T1000 (cell line): ENCODE data around the gene RNU7-1.

Experiments used
- DNase-seq: peaks from one replicate; lab custom pipeline; 2025; ENCODE audit warnings: mixed read lengths; lab: John Stamatoyannopoulos, UW

Gene RNU7-1

DNA sequence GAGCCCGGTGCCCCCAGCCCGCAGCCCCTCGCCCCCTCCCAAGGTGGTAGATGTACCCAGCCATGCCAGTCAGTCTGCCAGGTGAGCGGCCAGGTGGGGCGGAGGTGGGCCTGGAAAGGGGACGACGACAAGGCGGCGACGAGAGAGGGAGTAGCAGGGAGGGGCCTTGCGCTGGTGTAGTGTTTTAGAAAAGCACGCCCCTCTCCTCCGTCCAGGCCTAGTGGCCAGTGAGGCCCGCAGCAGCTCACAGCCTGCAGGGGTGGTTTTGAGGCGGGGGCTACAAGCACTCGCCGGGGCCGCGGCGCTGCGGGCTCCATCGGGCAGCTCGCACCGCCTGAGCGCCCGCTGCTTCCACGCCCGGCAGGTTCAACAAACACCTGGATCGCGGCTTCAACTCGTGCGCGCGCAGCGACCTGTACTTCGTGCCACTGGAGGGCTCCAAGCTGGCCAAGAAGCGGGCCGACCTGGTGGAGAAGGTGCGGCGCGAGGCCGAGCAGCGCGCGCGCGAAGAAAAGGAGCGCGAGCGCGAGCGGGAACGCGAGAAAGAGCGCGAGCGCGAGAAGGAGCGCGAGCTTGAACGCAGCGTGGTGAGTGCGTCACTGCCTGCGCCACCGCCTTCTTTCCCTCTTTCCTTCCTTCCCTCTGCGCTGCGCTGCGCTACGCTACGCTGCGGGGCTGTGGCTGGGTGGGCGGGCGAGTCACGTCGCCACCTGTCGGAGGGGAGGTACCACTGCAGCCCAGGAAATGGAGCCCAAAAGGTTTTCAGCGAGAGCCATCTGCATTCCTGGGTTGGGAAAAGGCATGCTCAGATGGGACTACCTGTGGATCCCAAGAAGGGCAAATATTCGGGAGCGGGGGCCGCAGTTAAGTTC is 5.9 kb upstream of the RNU7-1 start:
- peak; percentile 71 for DNase-seq

DNA sequence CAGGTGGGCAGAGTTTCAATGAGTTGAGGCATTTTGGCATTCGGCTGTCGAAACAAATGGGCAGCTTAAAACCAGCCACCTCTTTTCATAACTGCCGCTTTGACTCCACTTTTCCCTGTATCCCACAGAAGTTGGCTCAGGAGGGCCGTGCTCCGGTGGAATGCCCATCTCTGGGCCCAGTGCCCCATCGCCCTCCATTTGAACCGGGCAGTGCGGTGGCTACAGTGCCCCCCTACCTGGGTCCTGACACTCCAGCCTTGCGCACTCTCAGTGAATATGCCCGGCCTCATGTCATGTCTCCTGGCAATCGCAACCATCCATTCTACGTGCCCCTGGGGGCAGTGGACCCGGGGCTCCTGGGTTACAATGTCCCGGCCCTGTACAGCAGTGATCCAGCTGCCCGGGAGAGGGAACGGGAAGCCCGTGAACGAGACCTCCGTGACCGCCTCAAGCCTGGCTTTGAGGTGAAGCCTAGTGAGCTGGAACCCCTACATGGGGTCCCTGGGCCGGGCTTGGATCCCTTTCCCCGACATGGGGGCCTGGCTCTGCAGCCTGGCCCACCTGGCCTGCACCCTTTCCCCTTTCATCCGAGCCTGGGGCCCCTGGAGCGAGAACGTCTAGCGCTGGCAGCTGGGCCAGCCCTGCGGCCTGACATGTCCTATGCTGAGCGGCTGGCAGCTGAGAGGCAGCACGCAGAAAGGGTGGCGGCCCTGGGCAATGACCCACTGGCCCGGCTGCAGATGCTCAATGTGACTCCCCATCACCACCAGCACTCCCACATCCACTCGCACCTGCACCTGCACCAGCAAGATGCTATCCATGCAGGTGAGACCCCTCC is 5.0 kb upstream of the RNU7-1 start:
- DNase-seq: no peak

GRCh38 chr12:6939191-6939540 is 4.5 kb upstream of the RNU7-1 start:
- no peak for DNase-seq

DNA sequence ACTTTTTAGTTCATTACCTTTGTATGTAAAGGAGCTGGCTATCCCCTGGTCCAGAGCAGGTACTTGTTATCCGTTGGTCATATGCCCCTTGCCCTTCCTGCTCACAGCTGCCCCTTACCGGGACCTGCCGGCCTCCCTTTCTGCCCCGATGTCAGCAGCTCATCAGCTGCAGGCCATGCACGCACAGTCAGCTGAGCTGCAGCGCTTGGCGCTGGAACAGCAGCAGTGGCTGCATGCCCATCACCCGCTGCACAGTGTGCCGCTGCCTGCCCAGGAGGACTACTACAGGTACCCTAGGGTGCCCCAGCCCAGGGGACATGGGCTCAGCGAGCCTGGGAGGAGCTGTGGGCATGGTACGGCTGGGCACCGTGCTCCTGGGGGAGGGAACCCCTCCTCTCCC is 2.3 kb upstream of the RNU7-1 start:
- no peak for DNase-seq

DNA sequence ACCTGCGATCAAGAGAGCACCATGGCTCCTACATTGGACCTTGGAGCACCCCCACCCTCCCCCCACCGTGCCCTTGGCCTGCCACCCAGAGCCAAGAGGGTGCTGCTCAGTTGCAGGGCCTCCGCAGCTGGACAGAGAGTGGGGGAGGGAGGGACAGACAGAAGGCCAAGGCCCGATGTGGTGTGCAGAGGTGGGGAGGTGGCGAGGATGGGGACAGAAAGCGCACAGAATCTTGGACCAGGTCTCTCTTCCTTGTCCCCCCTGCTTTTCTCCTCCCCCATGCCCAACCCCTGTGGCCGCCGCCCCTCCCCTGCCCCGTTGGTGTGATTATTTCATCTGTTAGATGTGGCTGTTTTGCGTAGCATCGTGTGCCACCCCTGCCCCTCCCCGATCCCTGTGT is 1.8 kb upstream of the RNU7-1 start:
- DNase-seq: no peak

DNA sequence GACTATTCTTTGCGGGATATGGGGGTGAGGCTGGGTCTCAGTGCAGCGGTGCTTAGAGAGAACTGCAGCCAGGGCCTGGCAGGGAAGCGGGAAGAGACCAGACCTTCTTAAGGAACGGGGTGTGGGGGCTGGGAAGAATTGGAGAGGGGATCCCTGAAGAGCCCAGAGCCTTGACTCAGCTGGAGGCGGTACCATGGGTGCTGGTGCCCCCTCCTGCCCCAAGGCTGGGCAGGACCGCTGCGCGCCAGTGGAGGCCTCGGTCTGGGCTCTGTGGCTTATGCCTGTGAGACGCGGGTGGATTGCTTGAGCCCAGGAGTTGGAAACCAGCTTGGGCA is 1.3 kb upstream of the RNU7-1 start:
- no peak for DNase-seq

DNA sequence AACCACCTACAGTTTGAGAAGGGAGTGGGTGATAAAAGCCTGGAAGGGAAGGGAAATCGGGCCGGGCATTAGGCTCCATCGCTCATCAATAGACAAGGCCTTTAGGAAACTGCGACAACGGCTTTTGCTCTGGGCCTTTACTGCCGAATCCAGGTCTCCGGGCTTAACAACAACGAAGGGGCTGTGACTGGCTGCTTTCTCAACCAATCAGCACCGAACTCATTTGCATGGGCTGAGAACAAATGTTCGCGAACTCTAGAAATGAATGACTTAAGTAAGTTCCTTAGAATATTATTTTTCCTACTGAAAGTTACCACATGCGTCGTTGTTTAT is 261 bp upstream of the RNU7-1 start:
- DNase-seq: peak; percentile 43

DNA sequence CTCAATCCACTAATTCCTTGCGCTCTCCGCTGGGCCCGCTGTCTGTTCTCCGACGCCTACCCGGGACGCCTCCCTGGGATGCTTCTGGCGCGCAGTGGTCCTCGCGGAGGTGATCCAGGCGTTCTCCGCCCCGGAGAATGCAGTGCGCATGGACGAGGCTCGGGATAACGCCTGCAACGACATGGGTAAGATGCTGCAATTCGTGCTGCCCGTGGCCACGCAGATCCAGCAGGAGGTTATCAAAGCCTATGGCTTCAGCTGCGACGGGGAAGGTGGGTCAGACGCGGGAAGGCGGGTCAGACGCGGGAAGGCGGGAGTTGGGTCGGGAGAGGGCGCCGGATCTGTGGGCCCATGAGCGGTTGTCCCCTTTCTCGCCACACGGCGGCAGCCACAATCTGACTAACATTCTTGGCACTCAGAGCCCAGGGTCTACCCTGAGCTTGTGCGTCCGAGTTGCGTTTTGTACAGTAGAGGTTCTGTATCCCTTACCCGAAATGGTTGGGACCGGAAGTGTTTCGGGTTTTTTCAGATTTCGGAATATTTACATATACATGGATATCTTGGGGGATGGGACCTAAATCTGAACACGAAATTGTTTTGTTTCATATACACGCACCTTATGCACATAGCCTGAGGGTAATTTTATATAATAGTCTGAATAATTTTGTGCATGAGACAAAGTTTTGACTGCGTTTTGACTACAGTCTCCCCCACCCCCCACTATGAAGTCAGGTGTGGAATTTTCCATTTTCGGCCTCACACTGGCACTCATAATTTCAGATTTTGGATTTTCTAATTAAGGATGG is 968 bp downstream of the RNU7-1 start:
- DNase-seq: peak; percentile 89

- no peak for DNase-seq
Measured at GRCh38 chr12:6945613-6946012, 2.0 kb downstream of the RNU7-1 start.

DNA sequence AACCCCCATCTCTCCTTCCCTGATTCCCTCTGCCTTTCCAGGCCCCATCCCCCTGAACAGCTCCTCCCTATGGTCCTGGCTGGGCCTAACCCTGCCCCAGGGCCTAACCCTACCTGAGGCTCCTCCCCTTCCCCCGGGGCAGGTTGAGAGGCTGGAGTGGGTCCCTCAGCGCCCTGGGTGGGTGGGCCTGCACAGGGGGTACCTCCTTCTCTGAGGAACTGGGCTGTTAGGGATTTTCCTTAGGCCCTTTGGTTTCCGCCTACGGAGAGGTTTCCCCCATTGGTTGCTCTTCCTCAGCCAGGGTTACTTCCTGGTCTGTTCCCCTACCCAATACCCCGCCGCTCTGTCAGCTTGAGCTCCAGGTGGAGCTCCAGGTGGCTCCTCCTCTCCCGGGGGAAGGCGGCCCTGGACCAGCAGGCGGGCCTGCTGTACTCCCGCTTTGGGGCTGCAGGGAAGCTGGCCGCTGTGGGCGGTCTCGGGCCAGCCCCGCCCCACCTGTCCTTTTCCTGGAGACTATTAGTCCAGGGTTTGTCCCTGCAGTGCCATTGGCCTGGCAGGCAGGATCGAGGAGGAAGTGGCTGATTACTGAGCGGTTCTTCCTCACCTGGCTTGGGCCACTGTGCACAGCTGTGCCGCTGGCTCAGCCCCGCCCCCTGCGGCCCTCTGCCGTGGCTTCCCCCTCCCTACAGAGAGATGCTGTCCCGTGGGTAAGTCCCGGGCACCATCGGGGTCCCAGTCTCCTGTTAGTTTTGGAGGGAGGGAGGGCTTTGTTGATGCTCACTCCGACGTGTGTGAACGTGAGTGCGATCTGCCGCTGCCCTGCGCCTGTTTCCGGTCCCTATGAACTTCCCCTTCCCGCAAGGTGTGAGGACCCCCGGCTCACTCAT is 2.7 kb downstream of the RNU7-1 start:
- no peak for DNase-seq

- DNase-seq: no peak
Measured at GRCh38 chr12:6946920-6947374, 3.3 kb downstream of the RNU7-1 start.

GRCh38 chr12:6947615-6948014 is 4.0 kb downstream of the RNU7-1 start:
- no peak for DNase-seq

GRCh38 chr12:6948873-6949594 is 5.4 kb downstream of the RNU7-1 start:
- no peak for DNase-seq

DNA sequence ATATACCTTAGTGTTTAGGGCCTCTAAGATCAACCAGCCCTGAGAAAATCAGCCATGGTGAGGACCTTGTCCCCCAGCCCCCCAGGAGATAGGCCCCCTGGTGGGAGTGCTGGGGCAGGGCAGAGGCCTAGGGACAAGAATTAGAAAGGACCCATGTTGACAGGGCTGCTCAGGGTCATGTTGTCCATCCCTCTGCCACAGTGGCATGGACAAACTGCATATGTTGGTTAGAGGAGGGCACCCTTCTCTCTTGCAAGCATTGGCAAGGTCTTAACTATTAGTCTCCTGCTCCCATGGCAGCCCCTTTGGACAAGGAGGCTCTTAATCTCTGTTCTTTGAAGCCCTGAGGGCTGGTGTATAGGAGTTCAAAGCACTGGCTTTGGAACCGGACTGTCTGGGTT is 6.8 kb downstream of the RNU7-1 start:
- no peak for DNase-seq

DNA sequence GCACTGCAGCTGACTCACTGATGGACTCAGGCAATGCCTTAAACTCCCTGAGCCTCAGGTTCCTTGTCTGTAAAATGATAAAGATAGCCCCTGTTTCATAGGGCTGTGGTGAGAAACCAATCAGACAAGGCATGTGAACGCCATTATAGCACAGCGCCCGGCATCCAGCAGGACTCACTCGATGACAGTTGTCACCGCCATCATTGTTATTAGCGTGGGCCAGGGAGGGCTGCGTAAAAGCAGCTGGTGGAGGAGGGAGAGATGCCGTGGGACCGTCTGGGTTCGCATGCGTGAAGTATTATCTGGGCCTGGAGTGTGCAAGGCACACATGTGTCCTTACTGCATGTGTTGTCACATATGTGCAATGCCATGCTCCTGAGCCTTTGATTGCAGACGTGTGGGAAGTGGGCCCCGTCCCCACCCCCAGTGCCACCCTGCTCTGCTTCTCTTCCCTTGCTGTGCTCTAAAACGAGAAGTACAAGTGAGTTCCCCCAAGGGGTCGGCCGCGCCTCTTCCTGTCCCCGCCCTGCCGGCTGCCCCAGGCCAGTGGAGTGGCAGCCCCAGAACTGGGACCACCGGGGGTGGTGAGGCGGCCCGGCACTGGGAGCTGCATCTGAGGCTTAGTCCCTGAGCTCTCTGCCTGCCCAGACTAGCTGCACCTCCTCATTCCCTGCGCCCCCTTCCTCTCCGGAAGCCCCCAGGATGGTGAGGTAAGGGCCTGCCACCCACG is 7.4 kb downstream of the RNU7-1 start, which contains the start of gene PTPN6:
Gene PTPN6, plus strand, starts transcription at position 546 of the 730 bp plus-strand sequence. Its CDS starts 157 bp downstream, at position 703.
- no peak for DNase-seq

DNA sequence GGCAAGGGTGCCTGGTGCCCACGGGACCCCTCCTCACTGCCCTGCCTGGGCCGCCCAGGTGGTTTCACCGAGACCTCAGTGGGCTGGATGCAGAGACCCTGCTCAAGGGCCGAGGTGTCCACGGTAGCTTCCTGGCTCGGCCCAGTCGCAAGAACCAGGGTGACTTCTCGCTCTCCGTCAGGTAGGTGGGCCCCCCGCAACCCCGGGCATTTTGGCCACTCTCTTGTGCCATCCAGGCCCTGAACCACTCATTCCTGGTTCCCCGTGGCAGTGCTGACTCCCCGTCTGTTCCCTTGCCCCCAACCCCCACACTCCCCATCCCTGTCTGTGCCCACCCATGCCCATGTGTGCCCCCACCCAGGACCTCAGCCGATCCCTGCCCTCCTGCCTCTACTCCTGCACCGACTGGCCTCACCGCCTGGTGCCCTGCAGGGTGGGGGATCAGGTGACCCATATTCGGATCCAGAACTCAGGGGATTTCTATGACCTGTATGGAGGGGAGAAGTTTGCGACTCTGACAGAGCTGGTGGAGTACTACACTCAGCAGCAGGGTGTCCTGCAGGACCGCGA is 8.0 kb downstream of the RNU7-1 start:
- DNase-seq: no peak

GRCh38 chr12:6952121-6952862 is 8.7 kb downstream of the RNU7-1 start:
- no peak for DNase-seq

DNA sequence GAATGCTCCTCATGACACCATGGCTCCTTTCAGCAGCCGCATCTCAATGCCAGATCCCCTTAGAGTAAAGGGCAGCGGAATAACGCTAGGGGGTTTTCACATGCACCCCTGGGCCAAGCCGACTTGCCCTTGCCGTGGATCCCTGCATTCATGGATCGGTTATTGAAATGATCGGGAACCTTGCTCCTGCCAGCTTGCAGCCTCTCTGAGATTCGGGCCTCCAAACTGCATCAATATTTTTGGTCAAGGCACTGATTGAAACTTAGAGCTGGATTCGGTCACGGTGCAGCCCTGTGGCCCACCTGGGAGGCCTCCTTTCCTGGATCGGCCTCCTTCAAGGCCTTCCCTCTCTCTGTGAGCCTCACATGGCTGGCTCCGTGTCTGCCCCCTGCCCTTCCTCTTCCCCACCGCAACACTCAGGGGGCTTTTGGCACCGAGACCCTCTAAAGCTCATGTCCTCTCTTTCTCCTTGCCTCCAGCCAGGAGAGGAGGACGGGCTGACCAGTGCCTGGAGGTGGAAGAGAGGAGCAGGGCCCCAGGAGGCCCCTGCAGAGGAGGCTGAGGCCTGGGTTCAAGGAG is 9.3 kb downstream of the RNU7-1 start:
- no peak for DNase-seq
